Caco-2 (cell line): Measurements from ENCODE around the gene SEC14L1. TPM values are rescaled to one million over a fixed set of nuclear protein-coding genes. Genes with fewer than 3 reads are reported as not detected.
"Not testable (repeated sequence)": the region's sequence is repeated elsewhere in the genome, so short reads cannot be mapped to it uniquely, and the experiment has no call there.

Experiments used
- BruUV-seq: library from RNA; stranded (reverse); fragments of 400-500 nt; replicated peaks from 2 replicates; lab custom pipeline; 2021; lab: Mats Ljungman, UMichigan
- CTCF ChIA-PET: fragments of 300-600 bp; sonication (Branson Sonifier 250); formaldehyde crosslinking; loops from one replicate; lab custom pipeline; 2022; ENCODE audit warnings: antibody characterized with exemption; lab: Charles Lee
- POLR2A ChIA-PET: fragments of 300-600 bp; sonication (Branson Sonifier 250); formaldehyde crosslinking; loops from one replicate; lab custom pipeline; 2022; ENCODE audit warnings: antibody characterized with exemption; lab: Charles Lee
- DNase-seq, 2 experiments: peaks; one replicate each; pipeline versions ENCODE4 v3.0.0 to v3.0.0-alpha.2; 2020 to 2022
- H3K27me3 ChIP-seq: replicated peaks from 2 replicates; pipeline ENCODE4 v1.6.0; 2011; ENCODE audit warnings: low read length; ENCODE audit not compliant: control insufficient read depth, insufficient read depth
- H3K36me3 ChIP-seq: 2 replicates; pipeline ENCODE4 v1.5.1; 2011; ENCODE audit warnings: low read length; ENCODE audit not compliant: control insufficient read depth, insufficient read depth
- H3K4me1 ChIP-seq: fragments of 250-450 bp; sonication (Bioruptor Pico); 2 replicates; pipeline ENCODE4 v1.5.1; 2020; ENCODE audit warnings: mild to moderate bottlenecking
- H3K4me3 ChIP-seq: 2 replicates; pipeline ENCODE4 v1.5.1; 2011; ENCODE audit warnings: low read depth, mild to moderate bottlenecking, control low read depth, low read length
- H3K9me3 ChIP-seq: fragments of 250-450 bp; sonication (Bioruptor Pico); 2 replicates; pipeline ENCODE4 v1.5.1; 2020; ENCODE audit warnings: mild to moderate bottlenecking, moderate library complexity
- H3K27ac Mint-ChIP-seq: one replicate; pipeline ENCODE4 v1.8.0; 2022; ENCODE audit warnings: mixed read lengths; ENCODE audit not compliant: unreplicated experiment
- H3K27me3 Mint-ChIP-seq: one replicate; pipeline ENCODE4 v1.8.0; 2022; ENCODE audit warnings: mixed read lengths; ENCODE audit not compliant: insufficient read depth, unreplicated experiment
- H3K36me3 Mint-ChIP-seq: one replicate; pipeline ENCODE4 v1.8.0; 2022; ENCODE audit warnings: mild to moderate bottlenecking, mixed read lengths; ENCODE audit not compliant: insufficient read depth, unreplicated experiment
- H3K4me1 Mint-ChIP-seq: one replicate; pipeline ENCODE4 v1.8.0; 2022; ENCODE audit warnings: low read depth, mixed read lengths; ENCODE audit not compliant: unreplicated experiment
- H3K4me3 Mint-ChIP-seq: one replicate; pipeline ENCODE4 v1.8.0; 2022; ENCODE audit warnings: mild to moderate bottlenecking, moderate library complexity, mixed read lengths; ENCODE audit not compliant: unreplicated experiment
- H3K9me3 Mint-ChIP-seq: one replicate; pipeline ENCODE4 v1.8.0; 2022; ENCODE audit warnings: mixed read lengths; ENCODE audit not compliant: unreplicated experiment
- intact Hi-C: fragments of 100-400 bp; cut with micrococcal nuclease; formaldehyde crosslinking; loops from one replicate; pipeline ENCODE4 v1.10.0; 2022; ENCODE audit not compliant: unreplicated experiment
- total RNA-seq: library from RNA; stranded (reverse); gene quantifications from 2 replicates; pipeline ENCODE4 v1.2.3, GENCODE V29; 2022
- TF ChIP-seq, protein P1 (sequence below), 2 experiments: fragments of 200-600 bp in 1 of 2; IDR thresholded peaks; 1 replicate in 1 of 2; 2 replicates in 1 of 2; pipeline versions ENCODE4 v1.5.1 to v1.8.0; 2011 to 2022; ENCODE audit warnings: antibody characterized with exemption in 1 of 2, control low read depth in 1 of 2, inconsistent platforms in 1 of 2, low read depth in 1 of 2, low read length in 1 of 2, mild to moderate bottlenecking in 1 of 2, moderate library complexity in 1 of 2; ENCODE audit not compliant: insufficient read depth in 1 of 2, severe bottlenecking in 1 of 2, unreplicated experiment in 1 of 2

SEC14L1 gene
- total RNA-seq, 1 experiment from 2014 or later = 92.0 TPM

- no peak overlapping the region for H3K4me3 Mint-ChIP-seq
- POLR2A ChIA-PET = no interaction called here
- intact Hi-C loops = no loop called here
These were observed 7.6 kb upstream of the SEC14L1 start for GRCh38 chr17:77133087-77133638.

GRCh38 chr17:77136420-77136767 is 4.4 kb upstream of the SEC14L1 start:
- TF ChIP-seq, protein P1, sequence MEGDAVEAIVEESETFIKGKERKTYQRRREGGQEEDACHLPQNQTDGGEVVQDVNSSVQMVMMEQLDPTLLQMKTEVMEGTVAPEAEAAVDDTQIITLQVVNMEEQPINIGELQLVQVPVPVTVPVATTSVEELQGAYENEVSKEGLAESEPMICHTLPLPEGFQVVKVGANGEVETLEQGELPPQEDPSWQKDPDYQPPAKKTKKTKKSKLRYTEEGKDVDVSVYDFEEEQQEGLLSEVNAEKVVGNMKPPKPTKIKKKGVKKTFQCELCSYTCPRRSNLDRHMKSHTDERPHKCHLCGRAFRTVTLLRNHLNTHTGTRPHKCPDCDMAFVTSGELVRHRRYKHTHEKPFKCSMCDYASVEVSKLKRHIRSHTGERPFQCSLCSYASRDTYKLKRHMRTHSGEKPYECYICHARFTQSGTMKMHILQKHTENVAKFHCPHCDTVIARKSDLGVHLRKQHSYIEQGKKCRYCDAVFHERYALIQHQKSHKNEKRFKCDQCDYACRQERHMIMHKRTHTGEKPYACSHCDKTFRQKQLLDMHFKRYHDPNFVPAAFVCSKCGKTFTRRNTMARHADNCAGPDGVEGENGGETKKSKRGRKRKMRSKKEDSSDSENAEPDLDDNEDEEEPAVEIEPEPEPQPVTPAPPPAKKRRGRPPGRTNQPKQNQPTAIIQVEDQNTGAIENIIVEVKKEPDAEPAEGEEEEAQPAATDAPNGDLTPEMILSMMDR (IDR thresholded peaks at IDR 0.05; ENCODE audit: insufficient read depth in 1 of 2, low read depth in 1 of 2, low read length in 1 of 2, severe bottlenecking in 1 of 2, unreplicated experiment in 1 of 2) = no peak
- ChIA-PET CTCF (no interaction called here), POLR2A (no interaction called here)
- Mint-ChIP-seq H3K4me3 (no peak overlapping the region), H3K27ac (no peak overlapping the region), H3K36me3 (peaks cover 6% of the 10 kb centered on the region), H3K9me3 (no peaks in the 10 kb centered on the region), H3K4me1 (peaks cover 6% of the 10 kb centered on the region), H3K27me3 (no peaks in the 10 kb centered on the region)
- peaks cover 6% of the 10 kb centered on the region for H3K4me1 ChIP-seq
- H3K9me3 ChIP-seq = no peaks in the 10 kb centered on the region
- no peaks in the 10 kb centered on the region for H3K27me3 ChIP-seq
- no peak overlapping the region for H3K4me3 ChIP-seq
- intact Hi-C loops = no loop called here
- no peaks in the 10 kb centered on the region for H3K36me3 ChIP-seq
- DNase-seq = no peak
- BruUV-seq = no TSS peak

More at GRCh38 chr17:77133087-77133638, 7.6 kb upstream of the SEC14L1 start:
- TF ChIP-seq, protein P1 (IDR thresholded peaks at IDR 0.05; ENCODE audit: insufficient read depth in 1 of 2, low read depth in 1 of 2, low read length in 1 of 2, severe bottlenecking in 1 of 2, unreplicated experiment in 1 of 2) = no peak
- no peaks in the 10 kb centered on the region for H3K9me3 ChIP-seq
- Mint-ChIP-seq H3K9me3 (no peaks in the 10 kb centered on the region), H3K27me3 (no peaks in the 10 kb centered on the region), H3K4me1 (peaks cover 6% of the 10 kb centered on the region), H3K27ac (no peak overlapping the region), H3K36me3 (no peaks in the 10 kb centered on the region)
- CTCF ChIA-PET = no interaction called here
- no peak overlapping the region for H3K4me3 ChIP-seq
- no TSS peak for BruUV-seq
- H3K4me1 ChIP-seq = peaks cover 4% of the 10 kb centered on the region; the same call in 1 of the 2 replicates
- no peaks in the 10 kb centered on the region for H3K27me3 ChIP-seq
- no peaks in the 10 kb centered on the region for H3K36me3 ChIP-seq
- DNase-seq = no peak

GRCh38 chr17:77137111-77137510 is 3.7 kb upstream of the SEC14L1 start:
- ChIA-PET POLR2A (no interaction called here), CTCF (no interaction called here)
- Mint-ChIP-seq H3K27ac (no peak overlapping the region), H3K27me3 (no peaks in the 10 kb centered on the region), H3K9me3 (no peaks in the 10 kb centered on the region), H3K4me1 (peaks cover 6% of the 10 kb centered on the region), H3K36me3 (peaks cover 8% of the 10 kb centered on the region), H3K4me3 (no peak overlapping the region)
- Histone ChIP-seq H3K36me3 (no peaks in the 10 kb centered on the region), H3K4me3 (no peak overlapping the region), H3K27me3 (no peaks in the 10 kb centered on the region), H3K9me3 (no peaks in the 10 kb centered on the region), H3K4me1 (peaks cover 11% of the 10 kb centered on the region)
- no TSS peak for BruUV-seq
- TF ChIP-seq, protein P1 (IDR thresholded peaks at IDR 0.05; ENCODE audit: insufficient read depth in 1 of 2, low read depth in 1 of 2, low read length in 1 of 2, severe bottlenecking in 1 of 2, unreplicated experiment in 1 of 2) = no peak
- DNase-seq = no peak
- intact Hi-C loops = no loop called here

GRCh38 chr17:77137886-77138285 is 2.9 kb upstream of the SEC14L1 start:
- H3K4me1 Mint-ChIP-seq, POLR2A ChIA-PET, CTCF ChIA-PET, H3K9me3 Mint-ChIP-seq, BruUV-seq, intact Hi-C loops, H3K4me3 ChIP-seq, DNase-seq, H3K4me3 Mint-ChIP-seq, H3K27me3 ChIP-seq, H3K9me3 ChIP-seq, H3K36me3 ChIP-seq, H3K27me3 Mint-ChIP-seq: not testable (repeated sequence)
- peaks cover 12% of the 10 kb centered on the region for H3K4me1 ChIP-seq
- H3K27ac Mint-ChIP-seq = peak overlapping the region; percentile 10
- peaks cover 15% of the 10 kb centered on the region for H3K36me3 Mint-ChIP-seq
